Trophoblast cell (in vitro differentiated cells and primary cell): ENCODE results near the gene KRTAP4-16.

Source experiments
- DNase-seq, 2 donors: peaks; one replicate each; pipeline ENCODE4 v3.0.0-alpha.2; 2016
- H2AFZ ChIP-seq: 2 replicates; pipeline ENCODE4 v1.6.1; 2013; ENCODE audit warnings: low read length, moderate library complexity, mild to moderate bottlenecking; ENCODE audit not compliant: insufficient read depth, poor library complexity
- H2AK5ac ChIP-seq: 2 replicates; pipeline ENCODE4 v1.6.1; 2013; ENCODE audit warnings: mild to moderate bottlenecking, low read length
- H2BK120ac ChIP-seq: 2 replicates; pipeline ENCODE4 v1.6.1; 2013; ENCODE audit warnings: low read length, mild to moderate bottlenecking, moderate library complexity; ENCODE audit not compliant: insufficient read depth, poor library complexity
- H2BK12ac ChIP-seq: 2 replicates; pipeline ENCODE4 v1.6.1; 2013; ENCODE audit warnings: mild to moderate bottlenecking, low read length, moderate library complexity
- H2BK5ac ChIP-seq: 2 replicates; pipeline ENCODE4 v1.6.1; 2013; ENCODE audit warnings: low read length, low read depth, moderate library complexity, mild to moderate bottlenecking; ENCODE audit not compliant: poor library complexity
- H3K14ac ChIP-seq: 2 replicates; pipeline ENCODE4 v1.6.1; 2013; ENCODE audit warnings: mild to moderate bottlenecking, low read length
- H3K18ac ChIP-seq: 2 replicates; pipeline ENCODE4 v1.6.1; 2013; ENCODE audit warnings: mild to moderate bottlenecking, low read length
- H3K23ac ChIP-seq: 2 replicates; pipeline ENCODE4 v1.6.1; 2013; ENCODE audit warnings: low read length
- H3K27ac ChIP-seq: 2 replicates; pipeline ENCODE4 v1.5.1; 2013; ENCODE audit warnings: low read depth, mild to moderate bottlenecking, inconsistent platforms, low read length, moderate library complexity
- H3K27me3 ChIP-seq: 2 replicates; pipeline ENCODE4 v1.6.1; 2013; ENCODE audit warnings: inconsistent platforms, mild to moderate bottlenecking, low read length, moderate library complexity; ENCODE audit not compliant: insufficient read depth
- H3K36me3 ChIP-seq, 2 experiments: 1 replicate in 1 of 2; 2 replicates in 1 of 2; pipeline ENCODE4 v1.6.1; 2013; ENCODE audit warnings: low read length in 2 of 2, mild to moderate bottlenecking in 2 of 2, moderate library complexity in 1 of 2; ENCODE audit not compliant: insufficient read depth in 2 of 2, control insufficient read depth in 1 of 2
- H3K4ac ChIP-seq: 2 replicates; pipeline ENCODE4 v1.6.1; 2013; ENCODE audit warnings: low read depth, mild to moderate bottlenecking, low read length, moderate library complexity
- H3K4me1 ChIP-seq, 2 experiments: 1 replicate in 1 of 2; 2 replicates in 1 of 2; pipeline ENCODE4 v1.6.1; 2013; ENCODE audit warnings: low read length in 2 of 2, mild to moderate bottlenecking in 2 of 2, moderate library complexity in 1 of 2; ENCODE audit not compliant: insufficient read depth in 2 of 2, control insufficient read depth in 1 of 2
- H3K4me2 ChIP-seq: 2 replicates; pipeline ENCODE4 v1.6.1; 2013; ENCODE audit warnings: inconsistent platforms, mild to moderate bottlenecking, low read length, moderate library complexity
- H3K4me3 ChIP-seq: 2 replicates; pipeline ENCODE4 v1.5.1; 2013; ENCODE audit warnings: mild to moderate bottlenecking, low read depth, low read length, inconsistent platforms
- H3K79me1 ChIP-seq: one replicate; pipeline ENCODE4 v1.6.1; 2013; ENCODE audit warnings: low read length
- H3K79me2 ChIP-seq: 2 replicates; pipeline ENCODE4 v1.6.1; 2013; ENCODE audit warnings: low read length, mild to moderate bottlenecking; ENCODE audit not compliant: control insufficient read depth, insufficient read depth, poor library complexity
- H3K9ac ChIP-seq: 2 replicates; pipeline ENCODE4 v1.6.1; 2013; ENCODE audit warnings: mild to moderate bottlenecking, low read length
- H3K9me3 ChIP-seq: 2 replicates; pipeline ENCODE4 v1.6.1; 2013; ENCODE audit warnings: low read depth, mild to moderate bottlenecking, control low read depth, inconsistent platforms, low read length; ENCODE audit not compliant: insufficient read depth
- H4K12ac ChIP-seq: 2 replicates; pipeline ENCODE4 v1.6.1; 2013; ENCODE audit warnings: low read depth, mild to moderate bottlenecking, low read length, moderate library complexity
- H4K8ac ChIP-seq: 2 replicates; pipeline ENCODE4 v1.6.1; 2013; ENCODE audit warnings: low read depth, mild to moderate bottlenecking, low read length, moderate library complexity
- H4K91ac ChIP-seq: one replicate; pipeline ENCODE4 v1.6.1; 2013; ENCODE audit warnings: low read depth, mild to moderate bottlenecking, low read length, moderate library complexity
- WGBS: extraction: QIAGEN DNeasy Blood & Tissue Kit; methylation state at CpG from one replicate; pipeline ENCODE4 v1.1.7; 2013; ENCODE audit warnings: missing lambda C conversion rate; ENCODE audit not compliant: insufficient read length, insufficient coverage; ENCODE audit errors: extremely low coverage; 5-methylcytosine and 5-hydroxymethylcytosine counted together

The KRTAP4-16 gene

GRCh38 chr17:41131979-41132378 lies 30.0 kb upstream of the KRTAP4-16 start:
- H3K9me3 ChIP-seq: no peaks in the 10 kb centered on the region
- no peak overlapping the region for H3K9ac ChIP-seq
- H3K4me1 ChIP-seq: no peaks in the 10 kb centered on the region
- no peak overlapping the region for H3K14ac ChIP-seq
- H2AK5ac ChIP-seq: no peak overlapping the region
- H3K4me3 ChIP-seq: no peak overlapping the region
- no peaks in the 10 kb centered on the region for H3K36me3 ChIP-seq
- H3K27ac ChIP-seq: no peak overlapping the region
- H3K23ac ChIP-seq: no peak overlapping the region
- no peak overlapping the region for H4K8ac ChIP-seq
- H3K79me1 ChIP-seq: no peaks in the 10 kb centered on the region
- WGBS: no CpG with 5 or more reads among the region's 3 CpGs
- H4K12ac ChIP-seq: no peak overlapping the region
- H4K91ac ChIP-seq: no peak overlapping the region
- no peak overlapping the region for H2BK5ac ChIP-seq
- H2AFZ ChIP-seq: no peak overlapping the region
- no peak overlapping the region for H2BK12ac ChIP-seq
- no peak overlapping the region for H3K18ac ChIP-seq
- H3K79me2 ChIP-seq: no peaks in the 10 kb centered on the region
- no peaks in the 10 kb centered on the region for H3K27me3 ChIP-seq
- H3K4me2 ChIP-seq: no peak overlapping the region
- H3K4ac ChIP-seq: no peak overlapping the region
- DNase-seq: peak in 1 of 2 donors; percentile 73
- no peak overlapping the region for H2BK120ac ChIP-seq

DNA sequence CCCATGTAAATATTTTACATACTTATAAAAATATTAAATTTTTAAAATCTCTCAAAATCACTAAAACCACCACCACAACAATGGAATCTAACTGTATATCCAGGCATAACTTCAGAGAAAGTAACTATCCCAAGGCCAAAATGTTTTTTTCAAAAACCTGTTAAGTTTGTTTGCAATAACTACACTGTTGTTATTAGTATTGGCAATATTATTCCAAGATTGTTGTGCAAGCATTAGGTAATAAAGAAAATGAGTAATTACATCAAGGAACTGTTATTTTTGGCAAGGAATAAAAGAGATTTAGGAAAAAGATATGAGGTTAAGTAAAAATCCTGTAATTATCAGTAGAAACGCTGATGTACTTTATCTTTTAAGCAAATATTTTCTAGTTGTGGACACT lies 25.4 kb upstream of the KRTAP4-16 start:
- Histone ChIP-seq H2BK5ac (no peak overlapping the region), H3K18ac (no peak overlapping the region), H3K79me2 (no peaks in the 10 kb centered on the region), H4K12ac (no peak overlapping the region), H3K27me3 (no peaks in the 10 kb centered on the region), H2AFZ (no peak overlapping the region), H2AK5ac (no peak overlapping the region), H3K79me1 (no peaks in the 10 kb centered on the region), H3K4me2 (no peak overlapping the region), H2BK12ac (no peak overlapping the region), H3K4me1 (no peaks in the 10 kb centered on the region), H3K9ac (no peak overlapping the region), H3K14ac (no peak overlapping the region), H2BK120ac (no peak overlapping the region), H3K36me3 (no peaks in the 10 kb centered on the region), H3K27ac (no peak overlapping the region), H4K91ac (no peak overlapping the region), H3K4me3 (no peak overlapping the region), H3K4ac (no peak overlapping the region), H3K9me3 (no peaks in the 10 kb centered on the region), H3K23ac (no peak overlapping the region), H4K8ac (no peak overlapping the region)
- WGBS: no CpG with 5 or more reads among the region's 1 CpG
- no peak for DNase-seq

DNA sequence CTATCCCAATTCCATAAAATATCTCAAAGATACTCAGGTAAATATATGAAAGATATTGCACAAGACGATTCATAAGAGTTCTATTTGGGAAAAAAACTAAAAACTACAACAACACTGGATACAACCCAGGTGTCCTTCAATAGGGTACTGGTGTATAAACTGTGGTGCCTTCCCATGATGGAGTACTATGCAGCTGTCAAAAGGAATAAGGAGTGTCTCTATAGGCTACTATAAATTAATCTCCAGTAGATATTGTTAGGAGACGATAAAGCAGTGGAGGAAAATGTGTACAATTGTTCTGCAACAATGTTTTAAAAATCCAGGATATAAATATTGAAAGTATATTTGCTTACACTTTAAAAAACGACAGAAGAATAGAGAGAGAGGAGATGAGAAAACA lies 24.4 kb upstream of the KRTAP4-16 start:
- H4K8ac ChIP-seq: no peak overlapping the region
- no peak overlapping the region for H2AFZ ChIP-seq
- no CpG with 5 or more reads among the region's 3 CpGs for WGBS
- H3K27me3 ChIP-seq: no peaks in the 10 kb centered on the region
- H3K9ac ChIP-seq: no peak overlapping the region
- no peaks in the 10 kb centered on the region for H3K79me2 ChIP-seq
- no peak overlapping the region for H2BK5ac ChIP-seq
- H4K91ac ChIP-seq: no peak overlapping the region
- H3K14ac ChIP-seq: no peak overlapping the region
- H3K79me1 ChIP-seq: no peaks in the 10 kb centered on the region
- no peak overlapping the region for H3K27ac ChIP-seq
- H3K4ac ChIP-seq: no peak overlapping the region
- no peak overlapping the region for H3K4me3 ChIP-seq
- no peaks in the 10 kb centered on the region for H3K9me3 ChIP-seq
- DNase-seq: no peak
- H2BK120ac ChIP-seq: no peak overlapping the region
- no peak overlapping the region for H2BK12ac ChIP-seq
- no peaks in the 10 kb centered on the region for H3K4me1 ChIP-seq
- H3K36me3 ChIP-seq: no peaks in the 10 kb centered on the region
- H4K12ac ChIP-seq: no peak overlapping the region
- H3K18ac ChIP-seq: no peak overlapping the region
- no peak overlapping the region for H3K23ac ChIP-seq
- H2AK5ac ChIP-seq: no peak overlapping the region
- H3K4me2 ChIP-seq: no peak overlapping the region

GRCh38 chr17:41125064-41125463 lies 23.1 kb upstream of the KRTAP4-16 start:
- Histone ChIP-seq H4K12ac (no peak overlapping the region), H3K18ac (no peak overlapping the region), H4K8ac (no peak overlapping the region), H3K4ac (no peak overlapping the region), H3K14ac (no peak overlapping the region), H4K91ac (no peak overlapping the region), H3K9me3 (no peaks in the 10 kb centered on the region), H2BK120ac (no peak overlapping the region), H3K4me3 (no peak overlapping the region), H2BK12ac (no peak overlapping the region), H3K79me2 (no peaks in the 10 kb centered on the region), H3K36me3 (no peaks in the 10 kb centered on the region), H3K4me2 (no peak overlapping the region), H3K9ac (no peak overlapping the region), H3K23ac (no peak overlapping the region), H3K27me3 (no peaks in the 10 kb centered on the region), H2AK5ac (no peak overlapping the region), H3K27ac (no peak overlapping the region), H3K4me1 (no peaks in the 10 kb centered on the region), H3K79me1 (no peaks in the 10 kb centered on the region), H2BK5ac (no peak overlapping the region), H2AFZ (no peak overlapping the region)
- peak in 1 of 2 donors; percentile 53 for DNase-seq
- WGBS: no CpG with 5 or more reads among the region's 2 CpGs
